GM19023 (cell line): ENCODE data around the gene OR10K2.

Source experiments
- ATAC-seq: cut with Tn5 transposase; IDR thresholded peaks from one replicate; pipeline ENCODE4 v1.9.1; 2021; ENCODE audit warnings: mild to moderate bottlenecking, moderate library complexity; ENCODE audit not compliant: unreplicated experiment

Gene OR10K2

GRCh38 chr1:158371188-158371953 lies 54.7 kb downstream of the OR10K2 start:
- peak; percentile 97 for ATAC-seq
